K562 (cell line): ENCODE measurements around the gene EVI2B. TPM values are rescaled to one million over a fixed set of nuclear protein-coding genes. Genes with fewer than 3 reads are reported as not detected.

Experiments
- C11orf30 ChIP-seq: fragments of 450-650 bp; IDR thresholded peaks from 2 replicates; pipeline ENCODE4 v1.6.1; 2016; ENCODE audit warnings: low read depth, mild to moderate bottlenecking
- CBFA2T3 ChIP-seq: fragments of 450-650 bp; IDR thresholded peaks from 2 replicates; pipeline ENCODE4 v1.6.1; 2017
- EHMT2 ChIP-seq: fragments of 450-650 bp; IDR thresholded peaks from 2 replicates; pipeline ENCODE4 v1.6.1; 2018; ENCODE audit warnings: antibody characterized with exemption
- RFX5 ChIP-seq: IDR thresholded peaks from 2 replicates; pipeline ENCODE4 v1.6.1; 2011; ENCODE audit warnings: low read depth, mild to moderate bottlenecking, improper control_type of control experiment, low read length
- SFPQ ChIP-seq: fragments of 200-400 bp; formaldehyde crosslinking; IDR thresholded peaks from 2 replicates; pipeline ENCODE4 v1.6.1; 2017; ENCODE audit warnings: mild to moderate bottlenecking, low read depth, low read length, moderate library complexity
- ZHX1 ChIP-seq: fragments of 150-350 bp; conservative IDR thresholded peaks from 2 replicates; pipeline ENCODE4 v1.6.1; 2014; ENCODE audit warnings: low read length
- ZNF280A ChIP-seq: fragments of 450-650 bp; IDR thresholded peaks from 2 replicates; pipeline ENCODE4 v1.6.1; 2018; ENCODE audit warnings: mild to moderate bottlenecking, low read depth; ENCODE audit not compliant: partially characterized antibody
- polyA plus RNA-seq, 8 experiments: library from polyadenylated mRNA; depleted of rRNA in 4 of 8; stranded (reverse) in 5 of 8; unstranded in 3 of 8; fragments of >200 nt; fragmentation: Nextera tagmentation in 2 of 8; fragmentation: Illumina TruSeq in 1 of 8; extraction: Ambion mirVana in 2 of 8; extraction: Trizol in 1 of 8; gene quantifications; 2 replicates each; pipeline versions ENCODE4 v1.2.1 to v1.2.3, GENCODE V29; 2011 to 2014; ENCODE audit warnings: inconsistent platforms in 1 of 8, missing spikeins in 1 of 8
- total RNA-seq, 7 experiments: library from RNA; depleted of rRNA in 6 of 7; stranded (reverse); fragments of >200 nt in 6 of 7; fragmentation: Illumina TruSeq in 2 of 7; extraction: Trizol in 2 of 7; gene quantifications; 2 replicates each; pipeline versions ENCODE4 v1.2.1 to v1.2.3, GENCODE V29; 2011 to 2021; ENCODE audit warnings: low replicate concordance in 1 of 7

EVI2B gene
- total and polyA plus RNA-seq, 9 of the 15 experiments (the other 6 are each of a cell fraction or from before 2014, with no cell fraction given) = 0.54 to 8.0 (median 2.5) TPM

DNA sequence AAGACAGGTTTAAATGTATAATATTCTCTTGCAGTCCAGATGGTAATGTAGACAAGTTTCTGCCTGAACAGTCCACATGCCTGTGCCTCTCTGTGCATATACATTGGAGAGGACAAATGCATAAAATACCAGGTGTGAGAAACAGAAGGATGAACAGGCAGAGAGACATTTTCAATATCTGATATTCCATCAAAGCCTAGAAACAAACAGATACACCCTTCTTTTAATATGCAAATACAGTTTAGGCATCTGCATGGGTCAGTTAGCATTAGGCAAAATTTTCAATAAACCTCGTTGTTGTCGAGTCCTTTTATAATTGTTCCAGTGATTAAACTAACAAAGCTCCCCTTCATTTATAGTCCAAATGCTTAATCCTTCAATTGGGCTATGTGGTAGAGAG lies 17.7 kb downstream of the EVI2B start (continued):
- TF ChIP-seq SFPQ = no peak
- TF ChIP-seq ZHX1 = no peak
- TF ChIP-seq RFX5 = no peak
- no peak for TF ChIP-seq ZNF280A
- no peak for TF ChIP-seq CBFA2T3
- no peak for TF ChIP-seq C11orf30
- no peak for TF ChIP-seq EHMT2
